Peyer's patch (tissue), 4 donors: ENCODE results near the gene ARNT2.

Source experiments
- CTCF ChIP-seq, 6 experiments: fragments of 450-650 bp in 4 of 6; fragments of 200-600 bp in 2 of 6; sonication (generic) in 1 of 6; IDR thresholded peaks; one replicate each; pipeline ENCODE4 v1.5.1; 2017 to 2019; ENCODE audit warnings: antibody characterized with exemption in 6 of 6, mild to moderate bottlenecking in 3 of 6, moderate library complexity in 1 of 6
- POLR2A ChIP-seq, 2 donors: fragments of 450-650 bp; IDR thresholded peaks; one replicate each; pipeline ENCODE4 v1.5.1; 2017; ENCODE audit warnings: antibody characterized with exemption in 2 of 2, mild to moderate bottlenecking in 2 of 2, moderate library complexity in 2 of 2

- TF ChIP-seq CTCF (IDR thresholded peaks at IDR 0.05) (no peak), POLR2A (IDR thresholded peaks at IDR 0.05) (no peak)
Measured at GRCh38 chr15:80480171-80480811, 76.1 kb downstream of the ARNT2 start.
